GM19035 (cell line): Measurements from ENCODE around the gene APOD.

Experiments
- ATAC-seq: cut with Tn5 transposase; IDR thresholded peaks from one replicate; pipeline ENCODE4 v1.9.1; 2021; ENCODE audit not compliant: unreplicated experiment

APOD gene

DNA sequence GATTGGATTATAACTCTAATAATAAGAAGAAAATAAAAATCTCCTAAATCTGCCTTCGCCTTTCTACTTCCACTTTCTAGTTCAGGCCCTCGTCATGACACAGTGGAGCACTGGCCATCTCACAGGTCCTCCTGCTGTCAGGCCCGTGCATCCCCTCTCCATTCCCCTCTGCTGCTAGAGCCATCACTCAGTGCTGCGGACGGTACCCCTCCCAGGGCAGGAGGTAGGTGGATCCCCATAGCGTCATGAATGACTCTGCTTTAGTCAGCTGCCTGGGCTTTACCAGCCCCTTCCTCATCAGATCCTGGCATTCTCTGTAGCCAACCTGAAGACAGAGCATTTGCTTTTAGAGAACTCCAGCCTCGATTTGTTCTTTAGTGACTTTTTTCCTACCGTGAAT, 28.6 kb downstream of the APOD start:
- ATAC-seq = no peak

DNA sequence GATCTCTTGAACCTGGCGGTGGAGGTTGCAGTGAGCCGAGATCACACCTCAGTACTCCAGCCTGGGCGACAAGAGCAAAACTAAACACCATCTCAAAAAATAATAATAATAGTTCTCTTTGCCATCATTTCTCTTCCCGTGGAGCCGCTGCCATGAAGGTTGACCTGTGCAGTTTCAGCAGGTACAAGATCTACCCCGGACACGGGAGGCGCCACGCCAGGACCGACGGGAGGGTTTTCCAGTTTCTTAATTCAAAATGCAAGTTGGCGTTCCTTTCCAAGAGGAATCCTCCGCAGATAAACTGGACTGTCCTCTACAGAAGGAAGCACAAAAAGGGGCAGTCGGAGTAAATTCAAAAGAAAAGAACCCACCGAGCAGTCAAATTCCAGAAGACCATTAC, 29.3 kb downstream of the APOD start:
- ATAC-seq = no peak

DNA sequence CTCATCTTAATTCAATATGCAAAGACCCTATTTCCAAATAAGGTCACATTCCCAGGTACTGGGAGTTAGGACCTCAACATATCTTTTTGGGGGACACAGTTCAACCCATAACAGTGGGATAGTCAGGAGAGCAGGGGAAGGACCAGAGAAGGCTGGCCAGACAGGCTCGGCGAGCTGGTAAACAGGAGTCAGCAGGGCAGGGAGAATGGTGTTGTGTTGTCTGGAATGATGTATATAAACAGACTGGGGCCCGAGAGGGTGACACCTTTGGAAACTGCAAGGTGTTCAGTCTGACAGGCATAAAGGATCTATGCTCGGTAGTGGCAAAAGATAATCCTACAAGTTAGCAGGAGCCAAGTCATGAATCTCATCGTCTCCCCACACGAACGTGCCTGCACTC, 30.5 kb downstream of the APOD start:
- ATAC-seq = no peak

DNA sequence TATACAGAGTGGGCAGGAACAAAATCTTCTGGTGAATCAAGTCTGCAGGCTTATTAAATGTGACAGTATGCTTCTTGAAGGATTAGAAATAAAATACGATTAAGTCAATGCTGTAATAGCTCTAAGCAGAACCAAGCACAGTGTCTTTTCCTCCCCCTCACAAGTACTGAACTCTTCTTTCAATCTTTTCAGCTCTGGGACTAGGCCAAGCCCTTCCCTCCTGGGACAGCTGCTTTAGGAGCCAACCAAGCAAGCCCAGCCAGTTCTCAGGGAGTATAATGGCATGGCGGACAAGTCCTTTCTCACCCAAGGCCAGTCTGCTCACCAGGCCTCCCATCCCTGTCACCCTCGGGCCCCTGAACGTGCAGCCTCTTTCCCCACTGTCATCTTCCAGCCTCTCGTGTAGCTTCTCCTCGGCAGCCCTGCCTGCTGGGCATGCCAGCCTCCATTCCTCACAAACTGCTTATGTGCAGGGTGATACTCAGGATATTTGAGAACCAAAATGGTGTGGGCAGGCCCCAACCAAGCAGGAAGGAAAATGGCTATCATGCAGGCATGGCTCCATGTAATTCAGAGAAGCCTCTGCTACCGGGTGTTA, 32.3 kb downstream of the APOD start:
- no peak for ATAC-seq

DNA sequence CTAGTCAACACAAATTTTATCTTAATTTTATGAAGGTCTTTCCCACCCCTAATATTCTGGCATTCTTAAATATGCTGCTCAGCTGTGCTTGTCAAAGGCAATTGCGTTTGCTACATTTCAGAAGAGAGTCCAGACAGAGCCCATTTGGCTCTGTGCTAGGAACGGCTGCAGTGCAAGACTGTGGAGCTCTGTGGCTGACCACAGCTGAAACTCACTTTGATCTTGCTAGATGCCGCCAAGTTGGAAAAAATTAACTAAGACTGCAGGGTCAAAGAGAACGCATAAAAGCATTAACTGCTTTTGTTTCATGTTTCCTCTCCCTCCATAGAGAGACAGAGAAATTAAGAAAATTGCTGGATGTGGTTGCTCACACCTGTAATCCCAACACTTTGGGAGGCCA, 33.0 kb downstream of the APOD start:
- no peak for ATAC-seq

DNA sequence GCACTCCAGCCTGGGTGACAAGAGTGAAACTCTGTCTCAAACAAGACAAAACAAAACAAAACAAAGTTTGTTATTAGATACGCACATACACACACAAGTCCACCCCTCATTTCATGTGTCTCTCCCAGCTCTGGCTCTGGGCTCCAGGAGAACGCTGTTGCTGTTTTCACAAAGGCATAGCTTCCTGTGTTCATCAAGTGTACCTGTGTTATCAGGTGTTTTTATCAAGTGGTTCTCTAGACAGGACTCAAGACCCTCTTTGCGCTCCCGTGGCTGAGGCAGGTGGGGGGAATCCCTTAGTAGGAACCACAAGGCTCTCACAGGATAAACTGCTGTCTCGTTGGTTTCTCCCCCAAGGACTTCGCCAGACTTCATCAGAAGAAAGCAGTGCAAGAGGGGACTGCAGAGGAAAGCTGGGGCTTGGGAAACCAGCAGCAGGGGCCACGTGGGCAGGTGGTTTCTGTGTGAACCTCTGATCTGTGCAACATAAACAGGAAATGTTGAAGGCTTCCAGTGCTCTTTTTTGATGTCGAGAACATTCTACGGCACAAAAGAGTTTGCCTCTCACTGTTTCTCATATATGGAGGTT, 33.7 kb downstream of the APOD start:
- peak; percentile 80 for ATAC-seq

DNA sequence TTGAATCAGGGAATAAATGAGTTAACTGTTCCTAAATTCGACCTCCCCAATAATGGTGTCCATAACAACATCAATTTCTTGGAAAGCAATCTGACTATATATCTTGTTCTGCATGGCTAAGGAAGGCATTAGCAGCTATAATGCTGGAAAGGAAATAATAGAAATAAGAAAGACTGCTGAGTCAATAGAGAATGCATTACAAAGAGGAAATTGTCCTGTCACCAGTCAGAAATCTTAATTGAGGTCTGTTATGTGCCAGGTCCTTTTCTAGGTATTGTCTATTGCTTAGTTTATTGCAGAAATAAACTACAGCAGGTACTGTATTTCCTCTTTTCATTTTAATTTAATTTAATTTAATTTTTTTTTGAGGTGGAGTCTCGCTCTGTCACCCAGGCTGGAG, 34.8 kb downstream of the APOD start:
- no peak for ATAC-seq

DNA sequence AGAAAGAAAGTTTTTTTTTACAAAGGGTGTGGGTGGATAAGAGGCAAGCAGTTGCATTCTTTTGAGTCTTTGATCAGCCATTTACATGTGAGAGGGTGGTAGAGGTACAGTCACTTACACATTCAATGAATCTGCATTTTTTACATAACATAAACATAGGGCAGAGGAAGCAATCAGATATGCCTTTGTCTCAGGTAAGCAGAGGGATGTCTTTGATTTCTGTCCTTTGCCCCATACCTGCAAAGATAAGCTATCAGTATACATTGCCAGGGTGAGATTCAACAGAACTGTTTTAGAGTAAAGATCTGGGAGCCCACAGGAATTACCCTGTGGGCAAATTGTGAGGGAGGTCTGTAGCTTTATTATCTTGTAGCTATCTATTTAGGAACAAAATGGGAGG, 35.2 kb downstream of the APOD start:
- ATAC-seq = no peak

DNA sequence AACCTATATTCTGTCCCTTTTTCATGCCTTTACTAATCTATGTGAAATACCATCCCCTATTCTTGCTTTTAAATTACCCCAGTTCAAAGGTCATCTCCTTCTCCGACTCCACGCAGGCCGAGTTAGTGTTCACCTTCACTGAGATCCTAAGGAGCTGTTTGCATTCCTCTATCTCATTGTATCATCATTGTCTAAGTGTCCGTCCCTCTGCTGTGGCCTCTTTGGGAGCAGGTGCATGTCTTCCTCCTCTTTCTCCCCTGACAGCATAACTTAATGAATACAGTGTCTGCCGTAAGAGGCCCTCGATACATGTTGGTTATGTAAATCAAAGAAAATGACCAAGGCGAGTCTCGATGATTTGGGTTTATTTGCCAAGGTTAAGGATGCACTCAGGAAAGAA, 35.7 kb downstream of the APOD start:
- ATAC-seq = no peak

DNA sequence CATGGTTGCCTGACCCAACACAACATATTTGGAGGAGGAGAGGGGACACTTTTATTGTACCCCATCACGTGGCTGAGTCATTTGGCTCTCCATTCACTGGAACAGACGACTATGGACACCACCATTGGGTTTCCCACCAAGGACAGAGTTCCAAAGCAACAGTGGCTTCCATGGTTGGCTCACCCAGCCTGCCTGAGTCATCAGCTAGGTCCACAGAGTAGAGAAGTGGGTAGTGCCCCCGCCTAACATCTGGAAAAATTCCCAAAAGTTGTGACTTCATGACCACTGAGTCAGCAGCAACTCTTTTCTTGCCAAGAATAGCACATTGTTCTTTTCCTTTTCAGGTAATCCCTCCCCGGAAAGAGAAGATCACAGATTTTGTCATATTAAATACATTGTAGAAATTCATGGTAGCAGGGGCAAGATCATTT, 37.6 kb downstream of the APOD start:
- no peak for ATAC-seq

DNA sequence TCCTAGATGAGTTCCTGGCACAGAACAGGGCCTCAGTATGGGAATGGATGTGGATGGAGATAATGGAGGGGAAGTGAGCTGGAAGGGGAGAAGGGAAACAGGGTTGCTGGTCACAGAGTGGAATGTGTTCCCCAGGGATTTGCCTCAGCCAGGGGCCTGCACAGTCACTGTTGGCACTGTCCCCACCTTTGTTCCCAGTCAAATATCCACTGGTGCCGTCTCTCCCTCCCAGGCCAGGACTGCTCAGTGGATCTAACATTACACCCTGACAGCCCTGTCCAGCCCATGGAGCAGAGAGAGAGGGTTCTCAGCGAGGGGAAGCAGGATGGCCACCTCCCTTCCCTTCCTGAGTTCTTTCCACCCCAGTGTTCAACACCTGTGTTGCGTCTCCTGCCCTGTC, 39.1 kb downstream of the APOD start:
- no peak for ATAC-seq

DNA sequence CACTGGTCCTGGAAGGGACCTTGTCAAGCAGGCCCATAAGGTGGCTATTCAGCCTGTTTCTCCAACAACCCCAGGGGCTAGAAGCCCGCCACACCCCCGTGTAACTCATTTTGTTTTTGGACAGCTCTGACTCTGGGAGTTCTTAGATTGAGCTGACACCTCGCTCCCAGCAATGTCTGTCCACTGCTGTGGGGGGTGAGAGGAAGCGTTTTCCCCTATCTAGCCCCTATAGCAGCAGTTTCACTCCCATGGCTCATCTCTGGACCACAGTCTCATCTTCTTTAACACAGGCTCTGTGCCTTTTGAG, 39.6 kb downstream of the APOD start:
- ATAC-seq = no peak

DNA sequence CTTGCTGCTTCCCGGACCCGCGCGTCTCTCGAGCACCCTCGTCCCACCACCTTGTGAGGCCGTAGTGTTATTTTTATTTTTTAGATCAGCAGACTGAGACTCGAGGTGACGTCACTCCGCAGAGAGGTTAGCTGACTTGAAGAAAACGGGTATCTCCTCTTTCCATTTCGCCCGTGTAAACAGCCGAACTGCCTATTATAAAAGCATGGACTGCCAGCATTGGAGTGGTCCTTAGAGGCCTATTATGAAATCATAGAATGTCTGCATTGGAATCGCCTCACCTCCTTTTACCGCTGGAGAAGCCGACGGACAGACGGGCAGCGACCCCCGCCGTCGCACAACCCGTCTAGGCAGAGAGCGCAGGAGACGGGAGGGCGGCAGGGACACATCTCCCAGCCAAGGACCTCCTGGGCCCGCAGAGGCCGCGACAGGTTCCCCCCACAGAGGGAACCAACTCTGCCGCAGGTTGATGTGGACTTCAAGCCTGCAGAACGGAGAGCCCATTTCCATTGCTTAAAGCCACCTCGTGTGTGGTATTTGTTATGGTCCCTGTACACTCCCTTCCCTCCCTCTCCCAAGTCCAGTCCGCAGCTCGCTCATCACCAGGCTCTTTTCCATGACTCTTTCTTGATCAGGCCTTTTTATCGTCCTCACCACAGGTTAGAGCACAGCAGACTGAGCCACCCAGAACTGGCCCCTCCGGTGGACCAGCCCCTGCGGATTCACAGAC, 40.1 kb downstream of the APOD start:
- ATAC-seq = peak; percentile 1

DNA sequence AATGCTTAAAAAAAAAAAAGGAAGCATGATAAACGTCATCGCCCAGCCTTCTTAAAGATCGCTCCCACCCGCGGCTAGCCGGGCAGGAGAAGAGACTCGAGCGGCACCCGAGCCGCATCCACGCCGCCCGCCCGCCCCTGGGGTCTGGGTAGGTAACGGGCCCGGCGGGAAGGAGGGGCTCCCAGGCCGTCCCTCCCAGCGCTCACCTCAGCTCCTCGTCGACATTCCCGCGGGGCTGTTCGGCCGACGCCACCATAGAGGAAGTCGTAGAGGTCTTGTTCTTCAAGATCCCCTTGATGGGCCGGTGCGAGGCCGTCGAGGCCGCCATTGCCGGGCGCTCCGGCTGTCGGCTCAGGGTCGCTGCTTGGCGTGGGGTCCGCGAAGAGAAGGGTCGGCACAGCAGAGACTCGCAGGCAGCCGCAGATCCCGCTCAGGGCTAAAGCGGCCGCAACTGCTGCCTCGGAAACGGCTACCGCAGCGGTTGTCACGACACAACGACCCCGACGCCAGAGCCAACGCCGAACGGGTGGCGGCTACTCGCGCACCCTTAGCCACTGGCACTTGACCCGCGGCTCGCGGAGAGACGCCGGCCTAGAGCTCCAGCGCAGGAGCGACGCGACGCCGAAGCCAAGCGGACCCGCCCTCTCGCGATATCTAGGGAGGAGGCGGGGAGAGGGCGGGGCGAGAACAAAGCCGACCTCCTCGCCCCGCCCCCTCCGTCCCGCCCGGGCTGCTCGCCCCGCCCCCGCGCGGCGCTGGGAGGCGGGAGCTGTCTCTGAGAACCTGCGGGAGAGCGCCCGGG, 40.8 kb downstream of the APOD start, which contains the start of gene PPP1R2:
Gene PPP1R2 (minus strand): TSS at position 628 of the 802 bp plus-strand sequence. CDS start 300 bp downstream, at position 328.
- ATAC-seq = peak; percentile 84

DNA sequence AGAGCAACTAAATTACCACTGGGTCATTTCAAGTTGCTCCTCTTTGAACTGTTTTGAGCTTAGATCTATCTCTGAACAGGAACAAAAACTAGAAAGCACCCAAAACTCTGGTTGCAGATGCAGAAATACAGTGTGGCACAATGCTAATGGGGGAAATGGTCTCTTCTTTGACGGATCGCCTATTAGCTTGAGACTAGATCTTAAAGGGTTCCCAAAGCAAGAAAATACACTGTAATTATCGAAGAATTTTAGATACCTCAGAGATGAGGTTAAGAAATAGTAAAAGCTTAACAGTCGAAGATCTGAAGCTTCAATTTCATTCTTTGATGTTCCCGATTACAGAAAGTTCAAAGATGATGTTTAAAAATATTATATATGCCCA, 41.4 kb downstream of the APOD start:
- no peak for ATAC-seq

DNA sequence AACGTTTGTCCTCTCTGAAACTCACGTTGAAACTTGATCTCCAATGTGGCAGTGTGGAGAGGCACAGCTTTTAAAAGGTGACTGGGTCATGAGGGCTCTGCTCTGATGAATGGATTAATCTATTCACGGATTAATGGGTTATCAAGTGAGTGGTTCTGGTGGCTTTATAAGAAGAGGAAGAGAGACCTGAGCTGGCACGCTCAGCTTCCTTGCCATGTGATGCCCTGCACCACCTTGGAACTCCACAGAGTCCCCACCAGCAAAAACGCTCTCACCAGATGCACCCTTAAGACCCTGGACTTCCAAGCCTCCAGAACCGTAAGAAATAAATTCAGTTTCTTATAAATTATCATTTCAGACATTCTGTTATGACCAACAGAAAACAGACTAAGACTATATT, 43.2 kb downstream of the APOD start:
- no peak for ATAC-seq

DNA sequence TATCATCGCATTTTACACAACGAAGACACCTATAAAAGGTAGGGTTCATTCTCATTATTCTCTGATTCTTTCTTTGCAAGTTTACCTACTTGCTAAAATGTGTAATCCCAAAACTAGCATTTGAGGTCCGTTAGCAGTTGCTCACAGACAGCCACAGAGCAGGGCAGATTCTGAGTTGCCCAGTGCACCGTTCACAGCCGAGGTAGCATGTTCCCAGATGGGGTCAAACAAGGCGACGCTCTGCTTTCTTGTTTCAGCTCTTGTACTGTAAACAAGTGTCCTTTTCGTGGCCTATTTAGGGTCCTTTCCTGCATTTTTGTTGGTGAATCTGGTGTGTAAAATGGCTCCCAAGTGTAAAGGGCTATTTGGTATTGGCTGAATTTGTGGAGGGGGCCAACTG, 43.7 kb downstream of the APOD start:
- ATAC-seq = no peak

DNA sequence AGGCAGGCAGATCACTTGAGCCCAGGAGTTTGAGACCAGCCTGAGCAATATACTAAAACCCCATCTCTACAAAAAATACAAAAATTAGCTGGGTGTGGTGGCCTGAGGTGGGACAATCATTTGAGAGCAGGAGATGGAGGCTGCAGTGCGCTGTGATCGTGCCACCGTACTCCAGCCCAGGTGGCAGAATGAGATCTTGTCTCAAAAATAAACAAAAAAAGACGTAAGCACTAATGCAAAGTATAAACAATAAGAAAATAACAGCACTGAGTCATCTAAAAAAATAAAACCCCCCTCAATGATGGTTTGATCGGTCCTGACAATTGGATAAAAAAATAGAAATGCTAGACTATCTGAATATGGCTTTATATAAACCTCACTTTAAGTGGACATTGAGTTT, 44.3 kb downstream of the APOD start:
- no peak for ATAC-seq

DNA sequence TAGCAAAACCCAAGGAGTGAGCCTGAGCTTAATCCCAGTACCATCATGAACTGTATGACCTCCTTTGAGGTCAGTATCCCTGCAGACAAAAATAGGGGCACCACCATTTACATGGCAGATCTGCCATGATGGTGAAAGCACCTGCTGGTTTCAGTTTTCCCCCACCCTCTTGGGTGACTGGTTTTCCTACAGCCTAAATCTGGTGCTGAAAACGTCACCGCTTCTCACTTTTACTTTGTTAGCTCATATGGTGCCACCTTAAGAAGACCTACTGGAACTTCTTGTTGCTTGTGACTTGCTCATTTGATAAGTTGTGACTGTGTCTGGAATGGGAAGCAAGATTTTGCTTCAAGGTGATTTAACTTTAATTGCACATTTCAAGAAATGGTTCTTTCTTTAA, 45.7 kb downstream of the APOD start:
- ATAC-seq = no peak

DNA sequence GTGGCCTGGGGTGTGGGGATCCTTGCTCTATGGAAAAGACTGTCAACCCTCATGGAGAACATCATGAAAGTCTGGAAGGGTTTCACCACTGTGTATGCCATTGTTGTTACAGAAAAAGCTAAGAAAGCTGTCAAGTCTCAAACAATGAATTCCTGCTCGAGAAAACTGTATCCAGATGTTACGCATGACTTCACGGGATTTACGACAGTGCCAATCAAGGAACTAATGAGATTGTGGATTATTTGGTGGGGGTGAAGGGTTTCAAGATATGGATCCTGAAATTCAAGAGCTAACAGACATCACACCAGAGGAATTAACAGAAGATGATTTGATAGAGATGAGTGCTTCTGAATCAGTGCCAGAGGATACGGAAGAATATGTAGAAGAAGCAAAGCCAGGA, 48.4 kb downstream of the APOD start:
- ATAC-seq = no peak

DNA sequence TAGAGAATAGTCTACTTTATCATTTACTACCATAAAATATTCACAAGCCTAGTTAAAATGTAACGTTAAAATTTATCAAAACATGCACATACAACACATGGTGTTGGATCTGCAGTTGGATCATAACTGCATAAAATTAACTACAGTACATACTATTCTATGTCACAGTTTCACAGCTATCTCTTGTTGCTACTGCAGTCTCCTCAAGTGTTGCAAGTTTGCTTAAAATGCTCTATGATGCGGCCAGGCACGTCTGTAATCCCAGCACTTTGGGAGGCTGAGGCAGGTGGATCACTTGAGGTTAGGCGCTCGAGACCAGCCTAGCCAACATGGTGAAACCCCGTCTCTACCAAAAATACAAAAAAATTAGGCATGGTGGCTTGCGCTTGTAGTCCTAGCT, 50.9 kb downstream of the APOD start:
- no peak for ATAC-seq

DNA sequence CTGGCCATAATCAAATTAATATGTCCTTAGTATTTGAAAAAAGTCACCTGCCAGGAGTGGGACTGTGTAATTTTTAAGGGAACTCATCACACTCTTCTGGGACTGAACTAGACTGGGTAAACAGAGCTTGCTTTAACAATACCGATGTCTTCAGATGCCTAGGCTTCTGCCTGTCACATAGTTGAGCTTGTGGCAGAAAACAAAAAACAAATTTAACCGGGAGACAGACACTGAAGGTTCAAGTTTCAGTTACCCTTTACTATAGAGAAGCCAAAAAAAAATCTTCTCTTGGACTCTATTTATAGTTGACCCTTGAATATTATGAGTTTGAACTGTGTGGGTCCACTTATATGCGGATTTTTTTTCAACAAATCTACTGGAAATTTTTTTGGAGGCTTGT, 51.4 kb downstream of the APOD start:
- no peak for ATAC-seq
